ENCODE measurements around the gene ZNF235. TPM values are rescaled to one million over a fixed set of nuclear protein-coding genes. Genes with fewer than 3 reads are reported as not detected.

Gene ZNF235
- total and polyA plus RNA-seq, 2 donors (not counting 1 experiment from before 2014, with no cell fraction given): 2.9 to 5.8 TPM

DNA sequence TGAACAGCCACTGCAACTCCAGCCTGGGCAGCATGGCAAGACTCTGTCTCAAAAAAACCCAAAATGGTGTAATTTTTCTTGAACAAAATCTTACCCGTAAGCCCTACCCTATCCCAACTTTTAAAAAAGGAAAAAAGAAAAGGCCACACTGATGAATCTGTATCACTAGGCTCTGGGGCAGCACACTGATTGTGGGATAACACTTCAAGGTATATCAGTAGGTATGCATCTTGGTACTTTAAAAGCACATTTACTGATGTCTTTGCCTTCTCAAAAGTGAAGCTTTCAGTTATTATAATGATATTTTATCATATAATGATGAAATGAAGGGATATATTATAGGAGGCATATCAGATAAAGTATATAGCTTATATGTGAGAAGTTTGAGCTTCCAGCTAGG is 27.3 kb upstream of the ZNF235 start:
- Histone ChIP-seq H3K79me2 (ENCODE audit: control insufficient read depth, insufficient read depth, low read length) (no peaks in the 10 kb centered on the region), H3K27me3 (ENCODE audit: control insufficient read depth, insufficient read depth, low read length) (no peaks in the 10 kb centered on the region), H4K20me1 (ENCODE audit: control insufficient read depth, extremely low read depth, insufficient read depth, low read length) (no peaks in the 10 kb centered on the region), H3K9ac (ENCODE audit: insufficient read depth, low read length) (no peak overlapping the region), H3K4me1 (ENCODE audit: control insufficient read depth, extremely low read depth, insufficient read depth, low read length) (no peaks in the 10 kb centered on the region), H2AFZ (ENCODE audit: low read length) (no peak overlapping the region), H3K4me3 (replicated peaks in 1 of 4; ENCODE audit: control extremely low read depth in 1 of 4, insufficient read depth in 1 of 4, low read depth in 3 of 4, low read length in 4 of 4) (no peak overlapping the region), H3K36me3 (ENCODE audit: control insufficient read depth, insufficient read depth, low read length) (peaks cover 4% of the 10 kb centered on the region), H3K9me3 (ENCODE audit: control insufficient read depth, insufficient read depth, low read depth, low read length) (no peaks in the 10 kb centered on the region), H3K27ac (ENCODE audit: insufficient read depth, low read length) (no peak overlapping the region), H3K4me2 (ENCODE audit: extremely low read depth, insufficient read depth, low read length) (no peak overlapping the region)
- no peak for DNase-seq (ENCODE audit: low read depth in 2 of 2)
- no peak for TF ChIP-seq EZH2 (IDR thresholded peaks at IDR 0.05; ENCODE audit: low read length, missing control alignments)
- TF ChIP-seq, protein P1, sequence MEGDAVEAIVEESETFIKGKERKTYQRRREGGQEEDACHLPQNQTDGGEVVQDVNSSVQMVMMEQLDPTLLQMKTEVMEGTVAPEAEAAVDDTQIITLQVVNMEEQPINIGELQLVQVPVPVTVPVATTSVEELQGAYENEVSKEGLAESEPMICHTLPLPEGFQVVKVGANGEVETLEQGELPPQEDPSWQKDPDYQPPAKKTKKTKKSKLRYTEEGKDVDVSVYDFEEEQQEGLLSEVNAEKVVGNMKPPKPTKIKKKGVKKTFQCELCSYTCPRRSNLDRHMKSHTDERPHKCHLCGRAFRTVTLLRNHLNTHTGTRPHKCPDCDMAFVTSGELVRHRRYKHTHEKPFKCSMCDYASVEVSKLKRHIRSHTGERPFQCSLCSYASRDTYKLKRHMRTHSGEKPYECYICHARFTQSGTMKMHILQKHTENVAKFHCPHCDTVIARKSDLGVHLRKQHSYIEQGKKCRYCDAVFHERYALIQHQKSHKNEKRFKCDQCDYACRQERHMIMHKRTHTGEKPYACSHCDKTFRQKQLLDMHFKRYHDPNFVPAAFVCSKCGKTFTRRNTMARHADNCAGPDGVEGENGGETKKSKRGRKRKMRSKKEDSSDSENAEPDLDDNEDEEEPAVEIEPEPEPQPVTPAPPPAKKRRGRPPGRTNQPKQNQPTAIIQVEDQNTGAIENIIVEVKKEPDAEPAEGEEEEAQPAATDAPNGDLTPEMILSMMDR (conservative IDR thresholded peaks at IDR 0.05 in 1 of 2, IDR thresholded peaks at IDR 0.05 in 1 of 2; ENCODE audit: low read depth in 1 of 2, low read length in 2 of 2): no peak

GRCh38 chr19:44315883-44316282 is 11.1 kb upstream of the ZNF235 start:
- no peaks in the 10 kb centered on the region for H3K27me3 ChIP-seq (ENCODE audit: control insufficient read depth, insufficient read depth, low read length)
- H3K4me1 ChIP-seq (ENCODE audit: control insufficient read depth, extremely low read depth, insufficient read depth, low read length): no peaks in the 10 kb centered on the region
- H3K36me3 ChIP-seq (ENCODE audit: control insufficient read depth, insufficient read depth, low read length): no peaks in the 10 kb centered on the region
- H3K4me3 ChIP-seq (replicated peaks in 1 of 4; ENCODE audit: control extremely low read depth in 1 of 4, insufficient read depth in 1 of 4, low read depth in 3 of 4, low read length in 4 of 4): no peak overlapping the region
- peak in 1 of 2 donors; percentile 8 for DNase-seq (ENCODE audit: low read depth in 2 of 2)
- H4K20me1 ChIP-seq (ENCODE audit: control insufficient read depth, extremely low read depth, insufficient read depth, low read length): no peaks in the 10 kb centered on the region
- TF ChIP-seq EZH2 (IDR thresholded peaks at IDR 0.05; ENCODE audit: low read length, missing control alignments): no peak
- TF ChIP-seq, protein P1 (conservative IDR thresholded peaks at IDR 0.05 in 1 of 2, IDR thresholded peaks at IDR 0.05 in 1 of 2; ENCODE audit: low read depth in 1 of 2, low read length in 2 of 2): no peak
- no peak overlapping the region for H2AFZ ChIP-seq (ENCODE audit: low read length)
- H3K79me2 ChIP-seq (ENCODE audit: control insufficient read depth, insufficient read depth, low read length): no peaks in the 10 kb centered on the region
- H3K9me3 ChIP-seq (ENCODE audit: control insufficient read depth, insufficient read depth, low read depth, low read length): no peaks in the 10 kb centered on the region
- no peak overlapping the region for H3K4me2 ChIP-seq (ENCODE audit: extremely low read depth, insufficient read depth, low read length)
- no peak overlapping the region for H3K9ac ChIP-seq (ENCODE audit: insufficient read depth, low read length)
- H3K27ac ChIP-seq (ENCODE audit: insufficient read depth, low read length): no peak overlapping the region

DNA sequence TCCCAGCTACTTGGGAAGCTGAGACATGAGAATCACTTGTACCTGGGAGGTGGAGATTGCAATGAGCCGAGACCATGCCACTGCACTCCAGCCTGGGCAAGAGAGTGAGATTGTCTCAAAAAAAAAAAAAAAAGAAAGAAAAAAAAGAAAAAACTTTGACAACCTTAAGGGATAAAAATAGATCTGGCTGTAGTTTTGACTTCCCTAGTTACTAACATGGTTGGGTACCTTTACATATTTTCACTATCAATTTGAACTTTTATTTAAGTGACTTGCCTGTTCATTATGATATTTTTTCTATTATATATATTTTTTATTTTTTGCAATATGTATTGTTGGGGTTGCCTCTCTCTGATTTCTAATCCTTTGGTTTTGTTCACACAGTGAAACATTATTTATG is 8.4 kb upstream of the ZNF235 start:
- Histone ChIP-seq H3K79me2 (ENCODE audit: control insufficient read depth, insufficient read depth, low read length) (no peaks in the 10 kb centered on the region), H3K4me2 (ENCODE audit: extremely low read depth, insufficient read depth, low read length) (no peak overlapping the region), H2AFZ (ENCODE audit: low read length) (no peak overlapping the region), H3K9ac (ENCODE audit: insufficient read depth, low read length) (no peak overlapping the region), H4K20me1 (ENCODE audit: control insufficient read depth, extremely low read depth, insufficient read depth, low read length) (no peaks in the 10 kb centered on the region), H3K4me3 (replicated peaks in 1 of 4; ENCODE audit: control extremely low read depth in 1 of 4, insufficient read depth in 1 of 4, low read depth in 3 of 4, low read length in 4 of 4) (no peak overlapping the region), H3K4me1 (ENCODE audit: control insufficient read depth, extremely low read depth, insufficient read depth, low read length) (no peaks in the 10 kb centered on the region), H3K27me3 (ENCODE audit: control insufficient read depth, insufficient read depth, low read length) (no peaks in the 10 kb centered on the region), H3K36me3 (ENCODE audit: control insufficient read depth, insufficient read depth, low read length) (no peaks in the 10 kb centered on the region), H3K27ac (ENCODE audit: insufficient read depth, low read length) (no peak overlapping the region), H3K9me3 (ENCODE audit: control insufficient read depth, insufficient read depth, low read depth, low read length) (no peaks in the 10 kb centered on the region)
- TF ChIP-seq, protein P1 (conservative IDR thresholded peaks at IDR 0.05 in 1 of 2, IDR thresholded peaks at IDR 0.05 in 1 of 2; ENCODE audit: low read depth in 1 of 2, low read length in 2 of 2): no peak
- no peak for TF ChIP-seq EZH2 (IDR thresholded peaks at IDR 0.05; ENCODE audit: low read length, missing control alignments)
- no peak for DNase-seq (ENCODE audit: low read depth in 2 of 2)
